ENCODE data around the gene CGA.

DNA sequence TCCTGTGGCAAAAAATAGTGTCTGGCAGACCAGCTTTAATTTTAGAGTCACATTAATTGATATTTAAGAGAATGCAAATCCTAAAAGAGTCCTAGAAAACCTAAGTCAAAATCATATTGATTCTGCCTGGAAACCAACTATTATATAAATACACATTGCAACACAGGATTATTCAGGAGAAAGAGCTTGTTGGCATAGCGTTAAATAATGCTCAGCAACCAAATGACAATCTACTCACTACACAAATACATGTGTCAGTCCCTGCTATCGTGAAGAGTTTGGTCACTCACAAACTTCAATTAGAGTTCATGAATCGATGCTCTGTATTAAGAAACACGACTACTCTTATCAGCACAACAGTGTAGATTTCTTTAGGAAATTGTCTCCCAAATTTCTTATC lies 54.2 kb downstream of the CGA start:
- TF ChIP-seq, protein P1, sequence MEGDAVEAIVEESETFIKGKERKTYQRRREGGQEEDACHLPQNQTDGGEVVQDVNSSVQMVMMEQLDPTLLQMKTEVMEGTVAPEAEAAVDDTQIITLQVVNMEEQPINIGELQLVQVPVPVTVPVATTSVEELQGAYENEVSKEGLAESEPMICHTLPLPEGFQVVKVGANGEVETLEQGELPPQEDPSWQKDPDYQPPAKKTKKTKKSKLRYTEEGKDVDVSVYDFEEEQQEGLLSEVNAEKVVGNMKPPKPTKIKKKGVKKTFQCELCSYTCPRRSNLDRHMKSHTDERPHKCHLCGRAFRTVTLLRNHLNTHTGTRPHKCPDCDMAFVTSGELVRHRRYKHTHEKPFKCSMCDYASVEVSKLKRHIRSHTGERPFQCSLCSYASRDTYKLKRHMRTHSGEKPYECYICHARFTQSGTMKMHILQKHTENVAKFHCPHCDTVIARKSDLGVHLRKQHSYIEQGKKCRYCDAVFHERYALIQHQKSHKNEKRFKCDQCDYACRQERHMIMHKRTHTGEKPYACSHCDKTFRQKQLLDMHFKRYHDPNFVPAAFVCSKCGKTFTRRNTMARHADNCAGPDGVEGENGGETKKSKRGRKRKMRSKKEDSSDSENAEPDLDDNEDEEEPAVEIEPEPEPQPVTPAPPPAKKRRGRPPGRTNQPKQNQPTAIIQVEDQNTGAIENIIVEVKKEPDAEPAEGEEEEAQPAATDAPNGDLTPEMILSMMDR (IDR thresholded peaks at IDR 0.05): no peak
- no peak for TF ChIP-seq ZFX (IDR thresholded peaks at IDR 0.05; ENCODE audit: borderline replicate concordance)

Measured in 22Rv1 (cell line).